ENCODE data around the gene CCDC81. TPM values are rescaled to one million over a fixed set of nuclear protein-coding genes. Genes with fewer than 3 reads are reported as not detected.

CCDC81 gene
- total and polyA plus RNA-seq, 3 experiments from 2014 or later: 0.26 to 0.44 (median 0.31) TPM

GRCh38 chr11:86395061-86395551, 20.4 kb downstream of the CCDC81 start:
- no peak overlapping the region for H3K27ac ChIP-seq (ENCODE audit: low read depth, low read length)
- H3K4me3 ChIP-seq (ENCODE audit: low read length): no peak overlapping the region
- ChIA-PET POLR2A (no interaction called here), CTCF (no interaction called here)
- no peaks in the 10 kb centered on the region for H3K4me1 Mint-ChIP-seq
- H3K36me3 Mint-ChIP-seq: peaks cover 0 to 3% (median 0%) of the 10 kb centered on the region in 3 donors
- no peak overlapping the region for H3K27ac Mint-ChIP-seq
- H3K27me3 ChIP-seq (ENCODE audit: insufficient read depth, low read length, poor library complexity, severe bottlenecking): no peaks in the 10 kb centered on the region
- H3K4me1 ChIP-seq (ENCODE audit: insufficient read depth, low read length): no peaks in the 10 kb centered on the region
- DNase-seq: no peak
- H3K9me3 Mint-ChIP-seq: no peaks in the 10 kb centered on the region
- H3K9me3 ChIP-seq (ENCODE audit: low read length): no peaks in the 10 kb centered on the region
- H3K36me3 ChIP-seq (ENCODE audit: insufficient read depth, low read length): no peaks in the 10 kb centered on the region
- no peaks in the 10 kb centered on the region for H3K27me3 Mint-ChIP-seq
- H3K4me3 Mint-ChIP-seq: no peak overlapping the region

GRCh38 chr11:86396396-86396795, 21.7 kb downstream of the CCDC81 start:
- Histone ChIP-seq H3K9me3 (ENCODE audit: low read length) (no peaks in the 10 kb centered on the region), H3K27me3 (ENCODE audit: insufficient read depth, low read length, poor library complexity, severe bottlenecking) (no peaks in the 10 kb centered on the region), H3K4me1 (ENCODE audit: insufficient read depth, low read length) (no peaks in the 10 kb centered on the region), H3K4me3 (ENCODE audit: low read length) (no peak overlapping the region), H3K36me3 (ENCODE audit: insufficient read depth, low read length) (no peaks in the 10 kb centered on the region), H3K27ac (ENCODE audit: low read depth, low read length) (no peak overlapping the region)
- peaks cover 0 to 7% (median 3%) of the 10 kb centered on the region in 3 donors for H3K36me3 Mint-ChIP-seq
- no peaks in the 10 kb centered on the region for H3K27me3 Mint-ChIP-seq
- no peaks in the 10 kb centered on the region for H3K9me3 Mint-ChIP-seq
- H3K27ac Mint-ChIP-seq: no peak overlapping the region
- POLR2A ChIA-PET: no interaction called here
- no peak overlapping the region for H3K4me3 Mint-ChIP-seq
- CTCF ChIA-PET: no interaction called here
- DNase-seq: no peak
- H3K4me1 Mint-ChIP-seq: no peaks in the 10 kb centered on the region

GRCh38 chr11:86397351-86397750, 22.7 kb downstream of the CCDC81 start:
- no peak overlapping the region for H3K27ac ChIP-seq (ENCODE audit: low read depth, low read length)
- H3K4me3 ChIP-seq (ENCODE audit: low read length): no peak overlapping the region
- Mint-ChIP-seq H3K27me3 (no peaks in the 10 kb centered on the region), H3K4me3 (no peak overlapping the region), H3K9me3 (no peaks in the 10 kb centered on the region), H3K4me1 (no peaks in the 10 kb centered on the region), H3K27ac (no peak overlapping the region), H3K36me3 (peaks cover 0 to 8% (median 3%) of the 10 kb centered on the region in 3 donors)
- H3K27me3 ChIP-seq (ENCODE audit: insufficient read depth, low read length, poor library complexity, severe bottlenecking): no peaks in the 10 kb centered on the region
- H3K9me3 ChIP-seq (ENCODE audit: low read length): no peaks in the 10 kb centered on the region
- no peak for DNase-seq
- no peaks in the 10 kb centered on the region for H3K4me1 ChIP-seq (ENCODE audit: insufficient read depth, low read length)
- no peaks in the 10 kb centered on the region for H3K36me3 ChIP-seq (ENCODE audit: insufficient read depth, low read length)
- CTCF ChIA-PET: no interaction called here
- POLR2A ChIA-PET: no interaction called here

GRCh38 chr11:86398106-86398505, 23.4 kb downstream of the CCDC81 start:
- ChIA-PET CTCF (no interaction called here), POLR2A (no interaction called here)
- H3K9me3 Mint-ChIP-seq: no peaks in the 10 kb centered on the region
- peaks cover 0 to 8% (median 3%) of the 10 kb centered on the region in 3 donors for H3K36me3 Mint-ChIP-seq
- Histone ChIP-seq H3K4me3 (ENCODE audit: low read length) (no peak overlapping the region), H3K27ac (ENCODE audit: low read depth, low read length) (no peak overlapping the region), H3K9me3 (ENCODE audit: low read length) (no peaks in the 10 kb centered on the region), H3K27me3 (ENCODE audit: insufficient read depth, low read length, poor library complexity, severe bottlenecking) (no peaks in the 10 kb centered on the region), H3K4me1 (ENCODE audit: insufficient read depth, low read length) (no peaks in the 10 kb centered on the region), H3K36me3 (ENCODE audit: insufficient read depth, low read length) (no peaks in the 10 kb centered on the region)
- H3K4me1 Mint-ChIP-seq: no peaks in the 10 kb centered on the region
- H3K27ac Mint-ChIP-seq: peak overlapping the region in 1 of 8 donors; percentile 52
- H3K27me3 Mint-ChIP-seq: no peaks in the 10 kb centered on the region
- no peak for DNase-seq
- no peak overlapping the region for H3K4me3 Mint-ChIP-seq

- no peaks in the 10 kb centered on the region for H3K9me3 ChIP-seq (ENCODE audit: low read length)
- no peak overlapping the region for H3K4me3 Mint-ChIP-seq
- CTCF ChIA-PET: no interaction called here
Measured at GRCh38 chr11:86403458-86403857, 28.8 kb downstream of the CCDC81 start.

GRCh38 chr11:86408845-86409244, 34.2 kb downstream of the CCDC81 start:
- POLR2A ChIA-PET: no interaction called here
- no peak overlapping the region for H3K4me3 Mint-ChIP-seq
- Histone ChIP-seq H3K4me3 (ENCODE audit: low read length) (no peak overlapping the region), H3K27ac (ENCODE audit: low read depth, low read length) (no peak overlapping the region), H3K27me3 (ENCODE audit: insufficient read depth, low read length, poor library complexity, severe bottlenecking) (no peaks in the 10 kb centered on the region), H3K9me3 (ENCODE audit: low read length) (no peaks in the 10 kb centered on the region), H3K36me3 (ENCODE audit: insufficient read depth, low read length) (no peaks in the 10 kb centered on the region), H3K4me1 (ENCODE audit: insufficient read depth, low read length) (no peaks in the 10 kb centered on the region)
- DNase-seq: no peak
- H3K27ac Mint-ChIP-seq: no peak overlapping the region
- CTCF ChIA-PET: no interaction called here
- H3K4me1 Mint-ChIP-seq: no peaks in the 10 kb centered on the region
- H3K9me3 Mint-ChIP-seq: no peaks in the 10 kb centered on the region
- peaks cover 0 to 5% (median 0%) of the 10 kb centered on the region in 3 donors for H3K36me3 Mint-ChIP-seq
- peaks cover 0 to 2% of the 10 kb centered on the region in 2 donors for H3K27me3 Mint-ChIP-seq

More at GRCh38 chr11:86403458-86403857, 28.8 kb downstream of the CCDC81 start:
- H3K36me3 ChIP-seq (ENCODE audit: insufficient read depth, low read length): no peaks in the 10 kb centered on the region
- H3K9me3 Mint-ChIP-seq: no peaks in the 10 kb centered on the region
- H3K4me1 ChIP-seq (ENCODE audit: insufficient read depth, low read length): no peaks in the 10 kb centered on the region
- no peak for DNase-seq
- H3K27me3 ChIP-seq (ENCODE audit: insufficient read depth, low read length, poor library complexity, severe bottlenecking): no peaks in the 10 kb centered on the region
- H3K27ac Mint-ChIP-seq: no peak overlapping the region
- H3K36me3 Mint-ChIP-seq: peaks cover 0 to 7% (median 3%) of the 10 kb centered on the region in 3 donors
- no peak overlapping the region for H3K27ac ChIP-seq (ENCODE audit: low read depth, low read length)
- POLR2A ChIA-PET: no interaction called here
- peaks cover 0 to 2% of the 10 kb centered on the region in 2 donors for H3K27me3 Mint-ChIP-seq
- no peaks in the 10 kb centered on the region for H3K4me1 Mint-ChIP-seq
- no peak overlapping the region for H3K4me3 ChIP-seq (ENCODE audit: low read length)

GRCh38 chr11:86414032-86414431, 39.3 kb downstream of the CCDC81 start:
- Mint-ChIP-seq H3K36me3 (peaks cover 0 to 3% (median 0%) of the 10 kb centered on the region in 3 donors), H3K4me3 (no peak overlapping the region), H3K27ac (no peak overlapping the region), H3K9me3 (no peaks in the 10 kb centered on the region), H3K4me1 (no peaks in the 10 kb centered on the region), H3K27me3 (no peaks in the 10 kb centered on the region)
- no peaks in the 10 kb centered on the region for H3K9me3 ChIP-seq (ENCODE audit: low read length)
- H3K4me3 ChIP-seq (ENCODE audit: low read length): no peak overlapping the region
- POLR2A ChIA-PET: no interaction called here
- CTCF ChIA-PET: no interaction called here
- no peaks in the 10 kb centered on the region for H3K27me3 ChIP-seq (ENCODE audit: insufficient read depth, low read length, poor library complexity, severe bottlenecking)
- no peaks in the 10 kb centered on the region for H3K36me3 ChIP-seq (ENCODE audit: insufficient read depth, low read length)
- DNase-seq: no peak
- no peaks in the 10 kb centered on the region for H3K4me1 ChIP-seq (ENCODE audit: insufficient read depth, low read length)
- no peak overlapping the region for H3K27ac ChIP-seq (ENCODE audit: low read depth, low read length)

GRCh38 chr11:86415026-86415425, 40.3 kb downstream of the CCDC81 start:
- peaks cover 0 to 3% (median 0%) of the 10 kb centered on the region in 3 donors for H3K36me3 Mint-ChIP-seq
- no peak overlapping the region for H3K27ac Mint-ChIP-seq
- Histone ChIP-seq H3K9me3 (ENCODE audit: low read length) (no peaks in the 10 kb centered on the region), H3K27me3 (ENCODE audit: insufficient read depth, low read length, poor library complexity, severe bottlenecking) (no peaks in the 10 kb centered on the region), H3K4me3 (ENCODE audit: low read length) (no peak overlapping the region), H3K4me1 (ENCODE audit: insufficient read depth, low read length) (no peaks in the 10 kb centered on the region), H3K27ac (ENCODE audit: low read depth, low read length) (no peak overlapping the region), H3K36me3 (ENCODE audit: insufficient read depth, low read length) (no peaks in the 10 kb centered on the region)
- POLR2A ChIA-PET: no interaction called here
- no peaks in the 10 kb centered on the region for H3K27me3 Mint-ChIP-seq
- H3K9me3 Mint-ChIP-seq: no peaks in the 10 kb centered on the region
- no peak for DNase-seq
- no peak overlapping the region for H3K4me3 Mint-ChIP-seq
- CTCF ChIA-PET: interaction anchor here (0.6 kb wide), 1 partner anchor 42 kb away, joined by 3 read pairs; no protein-coding TSS in a partner anchor
- no peaks in the 10 kb centered on the region for H3K4me1 Mint-ChIP-seq

- H3K36me3 ChIP-seq (ENCODE audit: insufficient read depth, low read length): no peaks in the 10 kb centered on the region
- no peak for DNase-seq
- no peak overlapping the region for H3K27ac ChIP-seq (ENCODE audit: low read depth, low read length)
- CTCF ChIA-PET: no interaction called here
- H3K27me3 Mint-ChIP-seq: no peaks in the 10 kb centered on the region
- H3K4me1 Mint-ChIP-seq: no peaks in the 10 kb centered on the region
- H3K9me3 Mint-ChIP-seq: no peaks in the 10 kb centered on the region
- H3K27me3 ChIP-seq (ENCODE audit: insufficient read depth, low read length, poor library complexity, severe bottlenecking): no peaks in the 10 kb centered on the region
- no peaks in the 10 kb centered on the region for H3K4me1 ChIP-seq (ENCODE audit: insufficient read depth, low read length)
- H3K9me3 ChIP-seq (ENCODE audit: low read length): no peaks in the 10 kb centered on the region
- H3K4me3 ChIP-seq (ENCODE audit: low read length): no peak overlapping the region
- no peak overlapping the region for H3K27ac Mint-ChIP-seq
- no peak overlapping the region for H3K4me3 Mint-ChIP-seq
- peaks cover 0 to 3% (median 0%) of the 10 kb centered on the region in 3 donors for H3K36me3 Mint-ChIP-seq
- POLR2A ChIA-PET: no interaction called here
Measured at GRCh38 chr11:86416494-86416893, 41.8 kb downstream of the CCDC81 start.

All from CD8-positive, alpha-beta memory T cell (primary cell).